GM10248 (cell line): Measurements from ENCODE around the gene NKD2.
A peak's percentile ranks its signal among the peaks of the same experiment; 100 is the strongest.

Experiments used
- CTCF ChIA-PET: fragments of 300-600 bp; sonication (Branson Sonifier 250); formaldehyde crosslinking; extraction: SDS; loops from one replicate; lab custom pipeline; 2021; ENCODE audit warnings: antibody characterized with exemption; lab: Yijun Ruan, JAX
- POLR2A ChIA-PET: fragments of 350-650 bp; sonication (Branson Sonifier 250); formaldehyde crosslinking; extraction: SDS; loops from one replicate; lab custom pipeline; 2020; ENCODE audit warnings: antibody characterized with exemption; lab: Yijun Ruan, JAX
- DNase-seq: peaks from one replicate; pipeline ENCODE4 v3.0.0; 2012; ENCODE audit errors: extremely low spot score
- TF ChIP-seq, protein P1 (sequence below): IDR thresholded peaks from 2 replicates; pipeline ENCODE4 v1.5.1; 2012; ENCODE audit warnings: mild to moderate bottlenecking, low read depth; ENCODE audit errors: extremely low read depth, missing control alignments, control extremely low read depth

NKD2 gene

DNA sequence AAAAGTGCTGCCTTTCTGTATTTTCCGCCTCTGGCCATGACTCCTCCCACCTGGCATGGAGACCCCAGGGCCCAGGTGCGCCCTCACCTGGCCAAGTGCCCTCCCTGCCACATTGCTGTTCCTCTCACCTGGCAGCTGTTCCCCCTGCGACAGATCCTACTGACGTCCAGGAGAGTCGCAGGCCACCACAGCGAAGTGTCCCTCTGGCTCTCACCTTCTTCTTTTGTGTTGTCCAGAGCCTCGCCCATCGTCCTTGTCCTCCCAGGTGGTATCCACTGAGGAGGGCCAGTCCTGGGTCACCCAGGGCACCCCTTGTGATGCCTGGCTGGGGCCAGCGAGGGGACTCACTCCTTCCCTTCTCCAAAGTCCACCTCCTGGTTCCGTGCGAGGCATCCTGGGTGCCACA, 2.6 kb downstream of the NKD2 start:
- TF ChIP-seq, protein P1, sequence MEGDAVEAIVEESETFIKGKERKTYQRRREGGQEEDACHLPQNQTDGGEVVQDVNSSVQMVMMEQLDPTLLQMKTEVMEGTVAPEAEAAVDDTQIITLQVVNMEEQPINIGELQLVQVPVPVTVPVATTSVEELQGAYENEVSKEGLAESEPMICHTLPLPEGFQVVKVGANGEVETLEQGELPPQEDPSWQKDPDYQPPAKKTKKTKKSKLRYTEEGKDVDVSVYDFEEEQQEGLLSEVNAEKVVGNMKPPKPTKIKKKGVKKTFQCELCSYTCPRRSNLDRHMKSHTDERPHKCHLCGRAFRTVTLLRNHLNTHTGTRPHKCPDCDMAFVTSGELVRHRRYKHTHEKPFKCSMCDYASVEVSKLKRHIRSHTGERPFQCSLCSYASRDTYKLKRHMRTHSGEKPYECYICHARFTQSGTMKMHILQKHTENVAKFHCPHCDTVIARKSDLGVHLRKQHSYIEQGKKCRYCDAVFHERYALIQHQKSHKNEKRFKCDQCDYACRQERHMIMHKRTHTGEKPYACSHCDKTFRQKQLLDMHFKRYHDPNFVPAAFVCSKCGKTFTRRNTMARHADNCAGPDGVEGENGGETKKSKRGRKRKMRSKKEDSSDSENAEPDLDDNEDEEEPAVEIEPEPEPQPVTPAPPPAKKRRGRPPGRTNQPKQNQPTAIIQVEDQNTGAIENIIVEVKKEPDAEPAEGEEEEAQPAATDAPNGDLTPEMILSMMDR, result peak; percentile 48
- POLR2A ChIA-PET, result no interaction called here
- peak; percentile 80 for DNase-seq
- CTCF ChIA-PET, result interaction anchor here (1.0 kb wide), 1 partner anchor 87 kb away, joined by 3 read pairs; no protein-coding TSS in a partner anchor

DNA sequence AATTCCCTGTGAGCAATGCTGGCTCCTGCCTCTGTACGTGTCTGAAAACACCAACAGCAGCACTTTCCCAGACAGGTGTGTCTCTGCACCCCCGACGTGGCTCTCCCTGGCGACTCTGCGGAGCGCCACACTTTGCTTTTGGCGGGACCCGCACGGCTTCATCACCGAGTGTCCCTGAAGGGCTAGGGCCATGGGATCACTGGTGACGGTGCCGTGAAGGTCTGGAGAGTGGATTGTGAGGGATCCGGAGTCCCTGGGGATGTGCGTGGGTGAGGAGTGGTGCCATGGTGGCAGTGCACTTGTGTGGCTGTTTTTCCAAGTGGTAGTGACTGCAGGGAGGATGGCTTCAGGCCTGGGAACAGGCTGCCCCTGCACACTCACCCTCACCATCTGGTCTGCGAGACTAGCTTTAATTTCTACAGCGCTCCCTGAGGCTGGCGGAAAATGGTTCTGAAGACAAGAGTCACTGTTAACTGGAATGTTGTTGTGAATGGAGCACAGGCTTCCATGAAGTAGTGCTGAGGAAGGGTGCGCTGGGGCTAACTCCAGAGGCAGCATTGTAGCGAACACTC, 3.2 kb downstream of the NKD2 start:
- no peak for DNase-seq
- ChIA-PET POLR2A (no interaction called here), CTCF (no interaction called here)
- TF ChIP-seq, protein P1, result no peak

DNA sequence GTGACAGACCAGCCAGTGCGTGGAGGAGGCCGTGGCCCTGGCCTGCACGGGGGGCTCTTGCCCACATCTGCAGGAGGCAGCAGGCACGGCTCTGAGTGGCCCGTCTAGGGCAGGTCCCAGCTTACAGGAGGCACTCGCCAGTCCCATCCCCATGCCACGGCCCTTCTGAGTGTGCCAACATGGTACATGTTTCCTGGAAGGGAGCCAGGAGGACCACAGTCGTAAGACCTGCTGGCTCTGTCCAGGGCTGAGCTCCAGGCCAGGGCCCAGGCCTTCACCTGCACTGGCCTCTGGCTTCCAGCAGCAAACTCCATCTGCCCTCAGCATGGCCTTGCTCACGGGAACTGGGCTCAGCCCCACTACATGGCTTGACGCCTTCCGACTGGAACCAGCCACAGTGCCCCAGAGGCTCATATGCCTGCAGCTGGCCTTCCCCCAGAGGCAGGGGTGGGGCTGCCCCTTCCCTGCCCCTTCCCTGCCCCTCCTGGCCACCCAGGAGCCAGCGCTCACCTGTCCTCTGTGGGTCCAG, 3.8 kb downstream of the NKD2 start:
- CTCF ChIA-PET, result interaction anchor here (0.8 kb wide), 1 partner anchor 89 kb away, joined by 3 read pairs; no protein-coding TSS in a partner anchor
- no peak for DNase-seq
- TF ChIP-seq, protein P1, result no peak
- POLR2A ChIA-PET, result no interaction called here

DNA sequence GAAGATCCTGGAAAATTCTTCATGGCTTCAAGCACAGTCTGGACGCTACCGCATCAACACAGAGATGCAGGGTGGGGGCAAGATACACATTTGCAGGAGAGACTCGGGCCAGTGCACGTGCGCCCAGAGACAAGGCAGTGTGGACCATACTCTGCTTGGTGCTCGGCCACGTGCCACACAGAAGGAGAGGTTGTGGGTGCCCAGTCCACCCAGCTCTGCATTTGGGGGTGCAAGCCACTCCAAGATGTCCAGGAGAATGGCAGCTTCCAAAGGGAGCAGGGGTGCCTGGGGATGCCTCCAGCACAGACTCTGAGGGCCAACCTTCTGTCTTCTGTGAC, 4.3 kb downstream of the NKD2 start:
- CTCF ChIA-PET, result interaction anchor here (0.8 kb wide), 1 partner anchor 89 kb away, joined by 3 read pairs; no protein-coding TSS in a partner anchor
- no peak for DNase-seq
- POLR2A ChIA-PET, result no interaction called here
- TF ChIP-seq, protein P1, result no peak

DNA sequence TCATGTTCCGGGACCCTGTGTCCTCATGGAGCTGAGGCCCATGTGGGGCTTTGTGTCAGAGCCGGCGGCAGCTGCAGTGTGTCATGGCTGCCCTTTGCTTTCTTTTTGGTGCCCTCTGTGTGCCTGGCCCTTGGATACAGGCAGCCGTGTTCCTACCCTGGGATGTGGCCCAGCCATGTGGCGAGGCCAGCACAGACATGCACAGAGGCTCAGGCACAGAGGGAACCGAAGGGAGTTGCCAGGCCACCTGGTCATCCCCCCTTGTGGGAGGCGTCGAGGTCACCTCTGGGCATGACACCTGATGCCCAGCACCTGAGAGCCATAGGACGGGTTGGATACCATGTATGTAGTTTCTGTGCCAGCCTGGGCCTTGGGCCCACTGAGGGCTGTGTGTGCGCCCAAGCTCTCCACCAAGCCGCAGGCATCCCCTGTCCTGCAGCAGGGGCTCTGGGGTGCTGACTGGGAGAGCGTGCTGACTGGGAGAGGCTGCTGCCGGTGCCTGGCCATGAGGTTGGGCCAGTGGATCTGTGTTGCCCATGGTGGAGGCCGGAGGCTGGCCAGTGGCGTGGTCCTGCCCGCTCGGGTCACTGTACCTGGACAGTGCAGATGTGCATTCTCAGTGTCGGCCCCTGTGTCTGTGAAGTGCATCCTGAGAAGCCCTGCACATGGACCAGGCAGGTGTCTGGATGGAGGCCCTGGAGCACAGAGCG, 4.8 kb downstream of the NKD2 start:
- DNase-seq, result no peak
- ChIA-PET POLR2A (no interaction called here), CTCF (no interaction called here)
- TF ChIP-seq, protein P1, result no peak

DNA sequence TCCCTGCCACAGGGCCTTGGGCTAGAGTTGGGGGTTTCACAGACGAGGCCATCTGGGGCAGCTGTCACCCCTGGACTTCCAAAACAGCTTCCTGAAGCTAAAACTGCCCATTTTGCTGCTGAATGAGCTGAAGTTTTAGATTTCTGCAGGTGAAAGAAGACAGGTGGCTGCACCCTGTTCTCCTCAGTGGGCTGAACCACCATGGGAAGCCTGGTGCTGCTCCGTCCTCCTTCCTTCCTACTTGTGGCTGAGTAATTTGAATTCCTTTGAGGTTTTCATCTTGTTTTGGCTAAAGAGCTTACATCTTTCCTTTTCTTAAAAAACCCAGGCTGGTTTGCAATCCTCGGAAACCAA, 5.3 kb downstream of the NKD2 start:
- DNase-seq, result no peak
- TF ChIP-seq, protein P1, result no peak
- CTCF ChIA-PET, result no interaction called here
- POLR2A ChIA-PET, result no interaction called here
